ENCODE results near the gene ABCA13.

Gene ABCA13

DNA sequence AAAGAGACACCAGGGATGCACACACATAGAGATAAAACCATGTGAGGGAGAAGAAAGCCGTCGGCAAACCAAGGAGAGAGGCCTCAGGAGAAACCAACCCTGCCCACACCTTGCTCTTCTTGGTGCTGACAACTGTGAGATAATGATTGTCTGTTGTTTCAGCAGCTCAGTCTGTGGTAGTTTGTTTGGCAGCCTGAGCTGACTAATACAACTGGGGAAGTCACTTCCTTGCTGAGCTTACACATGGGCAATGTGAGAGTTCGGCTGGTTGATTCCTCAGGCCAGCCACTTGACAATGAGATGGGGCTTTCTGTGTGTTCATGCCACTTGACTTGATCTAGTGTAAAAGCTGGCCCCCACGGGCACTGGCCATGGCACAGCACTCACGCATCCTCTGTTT is 271.8 kb downstream of the ABCA13 start:
- no peak for DNase-seq

DNA sequence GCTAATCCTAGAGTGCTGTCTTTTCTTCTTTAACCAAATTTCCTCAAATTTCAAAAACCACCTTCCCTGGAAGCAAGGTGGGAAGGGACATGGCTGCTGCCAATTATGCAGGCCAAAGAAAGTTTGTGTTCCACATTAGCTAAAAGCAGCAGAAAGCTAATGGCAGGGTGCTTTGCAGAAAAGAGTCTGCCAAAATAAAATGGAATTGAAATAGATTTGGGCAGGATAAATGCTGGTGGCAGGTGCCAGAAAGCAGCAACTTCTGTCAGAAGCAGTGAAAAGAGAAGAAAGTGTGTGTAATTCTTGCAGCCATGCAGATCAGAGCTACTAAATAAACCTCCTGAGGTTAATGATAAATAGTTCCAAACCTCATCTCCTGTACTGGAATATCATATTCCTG is 275.5 kb downstream of the ABCA13 start:
- DNase-seq, result no peak

DNA sequence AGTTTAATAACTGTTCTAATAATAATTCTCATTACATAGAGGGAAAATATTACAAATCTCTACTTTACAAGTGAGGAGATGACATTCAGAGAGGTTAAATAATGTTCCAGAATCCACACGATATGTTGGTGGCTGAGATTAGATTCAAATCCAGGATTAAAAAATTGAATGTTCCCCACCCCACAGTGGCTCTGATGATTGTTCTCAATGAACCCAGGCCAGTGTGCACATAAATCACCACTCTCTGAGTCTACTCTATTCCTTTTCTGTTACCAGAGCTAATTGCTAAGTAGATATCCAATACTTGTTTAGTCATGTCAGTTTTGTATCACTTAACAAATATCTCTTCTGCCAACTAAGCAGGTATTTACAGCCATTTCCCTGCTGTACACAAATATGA is 281.0 kb downstream of the ABCA13 start:
- DNase-seq, result no peak

DNA sequence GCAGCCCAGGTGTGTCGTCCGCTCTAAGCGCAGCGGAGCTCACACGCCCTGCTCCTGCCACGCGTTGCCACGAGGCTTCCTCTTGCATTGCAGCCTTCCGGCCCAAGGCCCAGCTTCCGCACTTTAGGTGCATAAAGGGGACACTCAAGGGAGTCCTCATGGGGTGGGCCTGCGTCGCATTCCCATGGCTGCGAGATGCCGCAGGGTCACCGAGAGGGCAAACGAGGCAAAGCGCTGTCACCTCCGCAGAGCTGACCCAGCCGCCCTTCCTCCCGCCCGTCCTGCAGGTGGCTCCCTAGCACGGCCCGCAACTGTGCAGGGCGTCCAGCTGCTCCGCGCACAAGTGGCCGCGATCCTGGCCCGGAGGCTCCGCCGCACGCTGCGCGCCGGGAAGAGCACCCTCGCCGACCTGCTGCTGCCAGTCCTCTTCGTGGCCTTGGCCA is 283.5 kb downstream of the ABCA13 start:
- no peak for DNase-seq

DNA sequence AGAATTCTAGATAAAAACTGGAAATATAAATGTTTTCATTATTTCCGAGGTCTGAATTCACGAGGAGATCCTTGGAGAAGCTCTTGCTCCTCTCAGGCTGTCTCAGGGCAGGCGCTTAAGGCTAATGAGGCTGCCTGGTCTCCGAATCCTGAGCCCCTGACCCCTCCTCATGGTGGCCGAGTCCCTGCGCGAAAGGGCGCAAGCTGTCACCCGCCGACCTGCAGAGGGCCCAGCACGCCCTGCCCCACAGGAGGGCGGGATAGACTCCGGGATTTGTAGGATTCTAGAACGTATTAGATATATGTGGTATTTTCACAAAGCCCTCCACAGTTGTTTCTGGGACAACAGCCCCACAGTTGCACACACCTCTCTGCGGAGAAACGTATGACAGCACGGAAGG is 284.1 kb downstream of the ABCA13 start:
- DNase-seq, result no peak

DNA sequence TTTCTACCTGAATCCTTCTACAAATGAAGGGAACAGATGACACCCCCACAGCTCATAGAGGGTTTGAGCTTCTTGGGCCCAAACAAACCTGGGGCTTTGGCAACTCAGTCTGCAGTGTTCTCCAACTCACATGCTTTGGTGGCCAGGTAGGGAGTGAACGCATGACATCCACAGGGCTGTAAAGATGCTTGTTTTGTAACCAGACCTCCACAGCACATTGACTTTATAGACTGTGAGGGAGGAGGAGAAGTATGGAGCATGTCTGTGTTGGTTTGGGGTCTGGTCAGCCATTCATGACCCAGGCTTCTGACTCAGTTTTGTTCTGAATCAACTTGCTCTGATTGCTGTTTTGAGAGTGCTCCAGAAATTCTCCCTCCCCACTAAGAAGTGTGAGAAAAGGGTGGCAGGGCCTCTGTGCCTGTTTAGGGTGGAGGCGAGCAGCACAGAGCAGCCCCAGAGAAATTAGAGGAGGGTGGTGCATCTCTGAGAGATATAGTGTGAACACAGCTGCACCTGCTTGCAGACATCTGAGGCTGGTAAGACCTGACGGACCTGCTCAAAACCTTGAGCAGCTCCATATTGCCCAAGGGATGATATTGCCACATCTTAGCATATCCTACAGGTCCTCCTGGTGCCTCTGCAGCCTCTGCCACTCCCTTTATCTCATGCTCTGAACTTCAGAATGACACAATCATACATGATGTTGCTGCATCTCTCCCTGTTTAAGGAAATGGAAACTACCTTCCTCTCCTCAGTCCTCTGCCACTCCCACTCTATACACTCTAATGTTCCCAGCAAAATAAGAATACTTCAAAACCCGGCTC is 287.7 kb downstream of the ABCA13 start:
- no peak for DNase-seq

DNA sequence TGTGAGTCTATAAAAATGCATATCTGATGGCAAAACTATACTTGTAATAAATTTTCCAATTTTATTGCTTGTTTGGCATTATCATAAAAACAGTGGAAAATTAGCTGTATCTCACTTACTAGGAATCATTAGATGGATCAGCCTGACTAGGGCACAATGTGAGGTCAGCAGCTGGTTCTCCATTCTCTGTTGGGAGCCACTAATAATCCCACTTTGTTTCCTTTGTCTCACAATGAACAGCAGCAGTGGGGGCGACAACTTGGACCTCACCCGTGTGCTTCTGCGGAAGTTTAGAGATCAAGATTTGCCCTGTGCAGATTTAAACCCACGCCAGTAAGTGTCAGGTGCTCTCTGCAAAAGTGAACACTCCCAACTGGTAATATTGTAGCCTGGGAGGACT is 295.5 kb downstream of the ABCA13 start:
- no peak for DNase-seq

DNA sequence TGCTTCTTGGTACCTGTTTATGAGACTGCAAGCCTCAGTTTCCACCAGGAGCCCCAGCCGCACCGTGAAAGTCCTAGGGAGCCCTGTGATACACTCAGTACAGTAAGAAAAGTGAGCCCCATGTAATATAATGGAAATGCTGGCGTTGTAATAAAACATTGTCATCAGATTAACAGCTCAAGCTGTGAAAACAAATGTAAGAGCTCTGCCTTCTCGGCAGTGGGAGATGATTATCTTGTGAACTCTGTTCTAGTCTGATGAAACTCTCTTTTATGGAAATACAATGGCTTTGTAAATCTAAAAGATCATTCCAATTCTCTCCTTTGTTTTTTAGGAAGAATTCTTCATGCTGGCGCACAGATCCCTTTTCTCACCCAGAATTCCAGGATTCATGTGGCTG is 299.9 kb downstream of the ABCA13 start:
- no peak for DNase-seq

DNA sequence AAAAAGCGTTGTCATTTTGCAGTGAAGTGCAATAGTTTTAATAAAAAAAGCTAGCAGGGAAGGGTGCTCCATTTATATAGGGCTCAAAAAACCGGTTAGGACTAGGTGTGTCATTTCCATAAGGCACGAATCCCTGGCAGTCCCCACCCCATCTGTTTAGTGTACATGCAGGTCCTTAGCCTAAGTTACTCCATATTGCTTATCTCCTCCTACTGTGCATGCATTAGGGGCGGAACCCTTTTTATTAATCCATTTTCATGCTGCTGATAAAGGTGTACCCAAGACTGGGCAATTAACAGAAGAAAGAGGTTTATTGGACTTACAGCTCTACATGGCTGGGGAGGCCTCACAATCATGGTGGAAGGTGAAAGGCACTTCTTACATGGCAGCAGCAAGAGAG is 301.4 kb downstream of the ABCA13 start:
- DNase-seq, result no peak

DNA sequence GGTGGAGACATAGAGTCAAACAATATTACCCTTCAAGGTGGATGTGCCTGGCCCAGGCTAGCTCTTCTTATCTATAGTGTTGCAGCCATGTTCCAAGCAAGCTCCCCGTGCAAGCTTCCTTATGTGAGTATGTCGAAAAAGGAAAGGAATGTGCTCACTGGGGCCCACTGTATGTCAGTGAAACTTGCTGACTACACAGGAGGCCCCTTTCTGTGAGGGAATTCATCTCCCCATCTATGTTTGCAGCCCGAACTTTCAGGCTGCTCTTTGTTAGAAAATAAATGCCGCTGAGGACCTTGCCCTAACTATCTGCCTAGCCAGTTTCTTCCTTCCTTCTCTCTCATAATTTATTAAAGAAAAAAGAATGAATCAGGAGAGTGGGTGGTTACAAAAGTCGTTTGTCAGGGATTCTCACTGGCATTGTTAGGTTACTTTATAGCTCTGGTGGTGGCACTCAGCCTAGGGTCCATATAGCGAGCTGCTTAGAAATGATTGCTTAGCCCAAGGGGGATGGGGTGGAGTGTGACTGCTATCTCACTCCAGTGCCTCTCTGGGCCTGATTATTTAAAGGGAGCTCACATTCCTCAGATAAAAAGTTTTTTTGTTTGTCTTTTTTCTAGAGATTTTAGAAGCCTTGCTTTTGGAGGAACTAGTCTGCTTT is 302.1 kb downstream of the ABCA13 start:
- DNase-seq, result no peak

DNA sequence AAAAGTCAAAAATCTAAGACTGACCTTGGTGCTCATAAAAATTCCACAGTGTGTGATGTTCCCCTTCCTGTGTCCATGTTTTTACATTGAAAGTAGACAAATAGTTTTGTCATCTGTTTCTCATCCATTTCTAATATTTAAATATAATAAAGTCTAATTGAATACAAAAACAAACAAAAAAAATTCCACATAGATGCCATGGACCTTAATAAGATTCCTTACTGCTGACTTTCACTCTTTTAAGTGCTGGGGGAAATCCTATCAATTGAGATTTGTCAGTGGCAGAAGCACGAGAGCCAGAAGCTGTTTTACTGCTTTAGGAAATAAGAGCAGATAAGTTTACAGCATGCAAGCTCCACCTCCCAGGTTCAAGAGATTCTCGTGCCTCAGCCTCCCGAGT is 310.0 kb downstream of the ABCA13 start:
- no peak for DNase-seq

DNA sequence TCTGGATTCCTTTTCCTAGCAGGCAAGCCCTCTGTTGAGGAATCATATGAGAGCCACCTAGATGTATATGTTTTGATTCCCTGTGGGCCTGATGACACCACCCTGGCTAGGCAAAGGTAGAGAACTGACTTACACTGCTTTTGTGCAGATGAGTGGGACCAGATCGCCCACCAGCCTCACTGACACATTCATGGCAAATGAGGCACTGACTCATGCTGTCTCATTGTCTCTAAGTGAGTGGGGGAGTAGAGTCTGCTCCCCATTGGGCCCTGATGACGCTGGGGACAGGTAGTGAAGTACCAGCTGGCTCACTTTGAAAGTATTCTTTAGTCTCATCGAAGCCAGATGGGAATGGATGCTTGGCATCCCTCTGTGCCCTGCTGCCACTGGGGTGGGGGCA is 326.3 kb downstream of the ABCA13 start:
- no peak for DNase-seq

DNA sequence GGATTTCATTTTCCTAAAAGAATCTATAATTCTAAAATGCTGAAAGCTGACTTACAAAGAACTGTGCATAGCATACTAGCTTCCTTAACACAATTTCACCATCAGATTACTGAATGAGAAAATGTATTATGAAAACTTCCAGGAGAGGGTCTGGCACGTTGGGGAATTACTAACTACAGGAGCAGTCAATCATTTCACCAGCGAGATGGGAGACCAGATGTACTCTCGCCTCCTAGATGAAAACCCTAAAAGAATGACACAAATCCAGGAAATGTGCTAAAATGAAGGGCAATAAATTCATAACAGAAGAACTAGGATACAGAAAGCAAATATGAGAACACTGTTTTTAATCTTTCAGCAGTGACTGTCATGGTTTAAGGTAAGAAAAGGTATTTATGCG is 330.8 kb downstream of the ABCA13 start:
- no peak for DNase-seq

DNA sequence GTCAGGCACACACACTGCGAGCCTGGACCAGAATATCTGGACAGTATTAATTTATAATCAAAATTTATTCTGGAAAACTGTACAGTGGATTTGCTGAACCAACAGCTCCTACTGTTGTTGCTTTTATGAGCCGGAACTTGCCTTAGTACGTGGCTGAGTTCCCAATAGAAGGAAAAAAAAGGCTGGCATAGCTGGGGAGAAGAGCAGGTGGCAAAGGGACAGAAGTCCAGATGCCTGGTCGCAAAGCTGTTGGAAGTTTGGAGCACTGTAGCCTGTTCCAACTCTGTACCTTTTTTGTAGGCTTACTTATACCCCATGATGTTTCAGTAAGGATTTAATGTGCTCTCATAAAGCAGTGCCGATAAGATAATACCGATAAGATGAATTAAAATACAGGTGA is 333.8 kb downstream of the ABCA13 start:
- no peak for DNase-seq

DNA sequence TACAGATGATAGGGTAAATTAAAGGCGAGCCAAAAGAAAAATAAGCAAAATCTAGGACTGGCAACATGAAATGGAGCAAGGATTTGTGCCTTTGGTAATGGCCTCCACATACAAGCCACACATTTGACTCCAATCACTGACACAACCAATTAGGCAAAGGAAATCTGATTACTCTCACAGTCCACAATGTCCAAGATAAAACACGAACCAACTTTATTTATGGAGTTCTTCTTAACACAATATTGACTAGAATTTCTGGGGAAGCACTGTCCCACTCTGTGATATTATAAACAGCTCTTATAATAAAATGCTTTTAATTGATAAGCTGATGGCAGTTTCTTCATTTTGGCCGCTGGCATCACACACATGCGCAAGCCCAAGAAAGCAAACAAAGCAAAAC is 334.2 kb downstream of the ABCA13 start:
- DNase-seq, result no peak

DNA sequence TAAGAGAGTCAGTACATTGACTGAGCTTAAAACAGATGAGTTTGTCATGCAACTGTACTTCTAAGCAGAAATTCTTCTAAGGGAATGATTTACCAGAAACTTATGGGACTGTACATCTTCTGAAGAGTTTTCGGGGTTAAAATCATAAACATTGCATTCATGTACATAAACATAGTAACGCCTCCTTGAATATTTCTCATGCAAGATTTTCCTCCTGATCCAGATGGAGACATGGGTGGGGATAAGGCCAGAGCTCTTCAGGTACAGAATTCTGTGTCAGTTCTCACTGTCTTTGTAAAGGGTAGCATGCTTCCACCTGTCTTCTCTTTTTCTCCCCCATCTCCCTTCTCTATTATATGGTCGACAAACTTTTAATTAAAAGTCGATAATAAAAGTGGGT is 335.3 kb downstream of the ABCA13 start:
- DNase-seq, result no peak

DNA sequence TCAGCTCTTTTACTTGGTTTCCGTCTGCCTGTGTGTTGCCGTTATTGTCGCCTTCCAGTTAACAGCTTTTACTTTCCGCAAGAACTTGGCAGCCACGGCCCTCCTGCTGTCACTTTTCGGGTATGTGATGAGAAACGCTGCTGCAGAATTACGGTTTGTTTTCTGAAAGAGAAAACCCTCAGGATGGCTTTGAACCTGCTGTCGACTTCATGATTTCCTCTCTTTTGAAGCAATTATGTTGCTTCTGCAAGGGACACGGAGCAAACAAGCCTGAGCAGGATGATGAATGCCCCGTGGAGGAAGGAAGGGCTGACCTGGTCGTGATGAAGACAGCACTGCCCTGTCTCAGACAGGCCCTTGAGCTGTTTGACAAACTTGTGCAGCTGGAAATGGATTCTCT is 339.8 kb downstream of the ABCA13 start:
- DNase-seq, result no peak

DNA sequence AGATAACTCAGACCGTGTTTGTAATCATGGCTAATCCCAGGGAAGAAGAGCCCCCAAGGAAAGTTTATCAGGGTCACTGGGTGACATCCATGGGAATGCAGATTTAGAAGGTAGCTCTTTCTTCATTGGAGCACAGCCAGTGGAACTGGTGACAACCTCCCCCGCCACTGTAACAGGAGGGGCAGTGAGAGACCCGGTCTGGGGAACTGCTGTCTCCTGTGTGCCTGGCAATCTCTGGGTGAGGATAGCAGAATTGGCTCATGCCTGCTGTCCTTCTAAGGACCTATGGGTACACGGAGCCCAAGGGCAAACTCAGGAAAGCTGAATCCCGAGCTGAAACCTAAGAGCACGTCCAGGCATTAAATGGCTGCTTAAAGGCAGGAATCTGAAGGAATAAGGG is 341.6 kb downstream of the ABCA13 start:
- DNase-seq, result no peak

DNA sequence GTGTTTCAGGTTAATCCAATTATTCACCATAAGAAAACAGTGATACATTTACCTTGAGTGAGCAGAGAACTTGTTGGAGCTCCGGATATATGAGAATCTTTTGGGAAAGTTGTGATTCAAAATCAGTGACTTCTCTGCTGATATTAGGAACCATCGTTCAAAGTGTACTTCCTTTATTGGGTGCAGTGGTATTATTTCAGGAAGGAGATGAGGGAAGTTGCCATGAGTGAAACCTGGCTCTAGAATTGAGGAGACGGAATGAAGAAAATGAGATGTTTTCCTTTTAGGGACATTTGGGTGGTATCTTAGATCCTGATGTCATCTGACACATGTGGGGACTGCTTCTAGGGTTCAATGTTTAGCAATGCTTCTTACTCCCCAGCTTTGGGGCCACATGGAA is 343.9 kb downstream of the ABCA13 start:
- DNase-seq, result no peak

DNA sequence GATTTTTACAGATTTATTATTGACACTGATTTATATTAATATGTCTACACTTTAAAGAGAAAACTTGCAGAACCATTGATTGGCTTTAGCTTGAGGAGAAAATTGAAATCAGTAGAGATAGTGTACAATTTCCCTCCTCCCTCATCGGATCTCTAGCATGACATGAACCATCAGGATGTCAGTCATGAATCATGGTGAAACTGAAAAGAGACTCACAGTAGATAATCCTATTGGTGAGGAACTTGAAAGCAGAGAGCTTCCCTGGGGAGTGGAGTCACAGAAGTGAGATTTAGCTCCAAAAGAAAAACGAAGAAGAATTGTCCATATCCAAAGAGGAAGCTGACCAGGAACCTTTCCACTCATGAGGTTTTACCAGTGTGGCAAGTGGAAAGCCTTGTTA is 346.8 kb downstream of the ABCA13 start:
- DNase-seq, result no peak

DNA sequence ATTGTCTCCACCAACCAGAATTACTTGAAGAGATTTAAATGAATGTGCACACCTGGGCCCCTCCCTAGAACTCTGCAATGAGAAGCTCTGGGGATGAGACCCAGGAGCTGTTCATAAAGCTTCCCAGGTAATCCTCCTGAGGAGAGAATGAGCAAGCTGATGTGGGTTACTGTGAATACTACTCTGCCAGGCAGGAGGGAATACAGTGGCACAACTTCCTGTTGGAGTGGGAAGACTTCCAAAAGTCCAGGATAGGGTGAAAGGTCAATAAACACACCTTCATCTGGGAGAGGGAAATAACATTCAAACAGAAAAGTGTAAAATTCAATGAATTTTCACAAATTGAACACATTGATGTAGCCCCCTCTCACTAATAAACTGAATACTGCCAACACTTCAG is 351.4 kb downstream of the ABCA13 start:
- DNase-seq, result no peak

DNA sequence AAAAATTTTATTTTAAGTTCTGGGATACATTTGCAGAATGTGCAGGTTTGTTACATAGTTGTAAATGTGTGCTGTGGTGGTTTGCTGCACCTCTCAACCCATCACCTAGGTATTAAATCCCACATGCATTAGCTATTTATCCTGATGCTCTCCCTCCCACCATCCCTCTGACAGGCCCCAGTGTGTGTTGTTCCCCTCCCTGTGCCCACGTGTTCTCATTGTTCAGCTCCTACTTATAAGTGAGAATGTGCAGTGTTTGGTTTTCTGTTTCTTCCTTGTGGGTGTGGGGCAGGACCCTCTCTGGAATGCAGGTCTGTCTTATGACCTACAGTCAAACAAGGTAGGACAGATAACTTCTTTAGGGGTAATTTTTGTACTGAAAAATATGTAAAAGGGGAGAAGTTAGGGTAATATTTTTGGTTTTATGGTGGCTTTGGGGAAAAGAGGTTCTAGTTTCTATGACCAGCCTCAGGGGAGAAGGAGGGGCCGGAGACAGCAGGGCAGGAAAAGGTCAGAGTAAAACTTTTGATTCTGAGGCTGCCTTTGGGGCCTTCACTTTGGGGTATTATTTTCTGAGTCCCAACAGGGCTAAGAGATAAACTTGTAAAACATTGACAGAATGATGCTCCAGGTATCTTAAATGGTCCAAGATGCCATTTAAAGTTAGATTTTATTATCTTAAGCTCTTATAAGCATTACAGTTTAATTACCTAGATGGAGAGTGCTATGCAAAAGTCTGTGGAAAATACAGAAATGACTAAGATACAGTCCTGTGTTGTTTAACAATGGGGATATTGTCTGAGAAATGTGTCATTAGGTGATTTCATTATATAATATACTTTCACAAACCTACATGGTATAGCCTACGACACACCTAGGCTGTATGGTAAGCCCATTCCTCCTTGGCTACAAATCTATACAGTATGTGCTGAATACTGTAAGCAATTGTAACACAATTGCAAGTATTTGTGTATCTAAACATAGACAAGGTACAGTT is 354.8 kb downstream of the ABCA13 start:
- no peak for DNase-seq

DNA sequence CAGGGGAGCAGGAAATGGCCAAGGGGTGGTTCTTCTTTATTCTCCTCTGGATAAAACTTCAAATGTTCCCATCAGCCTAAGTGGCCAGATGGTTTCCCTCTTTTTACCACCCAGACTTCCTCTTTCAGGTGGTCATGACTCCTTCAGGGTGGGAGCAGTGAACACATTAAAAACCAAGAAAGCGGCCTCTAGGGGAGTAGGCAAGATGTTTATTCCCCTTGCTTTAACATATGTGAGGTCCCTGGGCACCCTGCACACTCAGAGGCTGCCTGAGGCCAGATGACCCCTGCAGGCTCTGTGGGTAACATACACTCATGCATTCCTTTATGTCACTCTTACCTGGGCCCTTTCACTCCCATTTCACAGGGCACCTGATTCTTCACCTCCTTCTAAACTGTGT is 357.4 kb downstream of the ABCA13 start:
- no peak for DNase-seq

DNA sequence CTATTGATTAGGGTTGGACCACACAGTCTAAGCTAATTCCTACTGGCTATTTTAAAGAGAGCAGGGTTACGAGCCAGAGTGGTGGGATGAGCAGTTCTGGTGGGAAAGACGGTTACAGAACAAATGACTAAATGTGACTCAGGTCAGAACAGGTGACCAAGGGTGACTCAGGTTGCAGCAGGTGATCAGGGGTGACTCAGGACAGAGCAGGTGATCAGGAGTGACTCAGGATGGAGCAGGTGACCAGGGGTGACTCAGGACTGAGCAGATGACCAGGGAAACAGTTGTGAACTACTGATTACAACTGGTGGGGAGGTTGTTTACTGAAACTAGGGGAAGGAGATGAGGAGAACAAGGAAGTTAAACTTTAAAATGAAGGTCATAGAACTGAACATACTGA is 366.3 kb downstream of the ABCA13 start:
- DNase-seq, result no peak
